HepG2 (cell line): ENCODE measurements around the gene SMCHD1. TPM values are rescaled to one million over a fixed set of nuclear protein-coding genes. Genes with fewer than 3 reads are reported as not detected.

Experiments used
- AKAP8 ChIP-seq: sonication (generic); formaldehyde crosslinking; IDR thresholded peaks from 2 replicates; pipeline ENCODE4 v1.5.1; 2020; ENCODE audit warnings: mild to moderate bottlenecking, missing genetic modification reagents
- HDAC6 ChIP-seq: fragments of 200-600 bp; sonication (generic); IDR thresholded peaks from 2 replicates; pipeline ENCODE4 v1.7.0; 2017; ENCODE audit warnings: mild to moderate bottlenecking, antibody characterized with exemption, low read length, low read depth
- HMGXB3 ChIP-seq: sonication (generic); formaldehyde crosslinking; IDR thresholded peaks from 2 replicates; pipeline ENCODE4 v1.4.0; 2020; ENCODE audit warnings: missing genetic modification reagents, borderline replicate concordance
- HOXD1 ChIP-seq: sonication (generic); formaldehyde crosslinking; IDR thresholded peaks from 2 replicates; pipeline ENCODE4 v1.5.0; 2020; ENCODE audit warnings: missing genetic modification reagents
- ISL2 ChIP-seq: sonication (generic); formaldehyde crosslinking; IDR thresholded peaks from 2 replicates; pipeline ENCODE4 v1.5.0; 2020; ENCODE audit warnings: missing genetic modification reagents
- MAFG ChIP-seq: sonication (generic); formaldehyde crosslinking; IDR thresholded peaks from 2 replicates; pipeline ENCODE4 v1.5.1; 2020; ENCODE audit warnings: mild to moderate bottlenecking, missing genetic modification reagents
- MEF2D ChIP-seq: sonication (generic); formaldehyde crosslinking; IDR thresholded peaks from 2 replicates; pipeline ENCODE4 v1.5.1; 2020; ENCODE audit warnings: mild to moderate bottlenecking, missing genetic modification reagents
- MTA3 ChIP-seq: sonication (generic); formaldehyde crosslinking; IDR thresholded peaks from 2 replicates; pipeline ENCODE4 v1.4.0; 2020; ENCODE audit warnings: missing genetic modification reagents
- NCOA5 ChIP-seq: sonication (generic); formaldehyde crosslinking; IDR thresholded peaks from 2 replicates; pipeline ENCODE4 v1.4.0; 2020; ENCODE audit warnings: missing genetic modification reagents
- PAX8 ChIP-seq: sonication (generic); formaldehyde crosslinking; IDR thresholded peaks from 2 replicates; pipeline ENCODE4 v1.8.0; 2022; ENCODE audit warnings: mild to moderate bottlenecking, missing genetic modification reagents, borderline replicate concordance
- RBM22 ChIP-seq: fragments of 200-400 bp; formaldehyde crosslinking; optimal IDR thresholded peaks from 2 replicates; pipeline ENCODE3; 2017; ENCODE audit warnings: mild to moderate bottlenecking, low read length, moderate library complexity
- SOX5 ChIP-seq: IDR thresholded peaks from 2 replicates; pipeline ENCODE4 v1.6.1; 2016; ENCODE audit warnings: borderline replicate concordance
- TAF15 ChIP-seq: fragments of 200-400 bp; formaldehyde crosslinking; IDR thresholded peaks from one replicate; pipeline ENCODE4 v1.6.1; 2018; ENCODE audit warnings: mild to moderate bottlenecking, low read depth, low read length; ENCODE audit not compliant: poor library complexity, severe bottlenecking
- TBX2 ChIP-seq: sonication (generic); formaldehyde crosslinking; IDR thresholded peaks from 2 replicates; pipeline ENCODE4 v1.5.0; 2020; ENCODE audit warnings: missing genetic modification reagents, mild to moderate bottlenecking, borderline replicate concordance
- ZBTB7B ChIP-seq: sonication (generic); formaldehyde crosslinking; IDR thresholded peaks from 2 replicates; pipeline ENCODE4 v1.4.0; 2020; ENCODE audit warnings: missing genetic modification reagents
- ZMAT3 ChIP-seq: sonication (generic); formaldehyde crosslinking; conservative IDR thresholded peaks from 2 replicates; pipeline ENCODE4 v1.7.0; 2021; ENCODE audit warnings: missing genetic modification reagents
- ZNF317 ChIP-seq: sonication (generic); formaldehyde crosslinking; IDR thresholded peaks from 2 replicates; pipeline ENCODE4 v1.5.0; 2020; ENCODE audit warnings: mild to moderate bottlenecking, missing genetic modification reagents
- ZNF543 ChIP-seq: sonication (generic); formaldehyde crosslinking; IDR thresholded peaks from 2 replicates; pipeline ENCODE4 v1.4.0; 2020; ENCODE audit warnings: mild to moderate bottlenecking, missing genetic modification reagents
- ZNF558 ChIP-seq: sonication (generic); formaldehyde crosslinking; IDR thresholded peaks from 2 replicates; pipeline ENCODE4 v1.9.0; 2022; ENCODE audit warnings: mild to moderate bottlenecking, missing genetic modification reagents, borderline replicate concordance
- ZNF570 ChIP-seq: sonication (generic); formaldehyde crosslinking; IDR thresholded peaks from 2 replicates; pipeline ENCODE4 v1.4.0; 2020; ENCODE audit warnings: mild to moderate bottlenecking, missing genetic modification reagents, borderline replicate concordance
- ZNF615 ChIP-seq: sonication (generic); formaldehyde crosslinking; IDR thresholded peaks from 2 replicates; pipeline ENCODE4 v1.5.0; 2020; ENCODE audit warnings: mild to moderate bottlenecking, missing genetic modification reagents, borderline replicate concordance
- ZNF678 ChIP-seq: sonication (generic); formaldehyde crosslinking; IDR thresholded peaks from 2 replicates; pipeline ENCODE4 v1.4.0; 2020; ENCODE audit warnings: mild to moderate bottlenecking, missing genetic modification reagents
- polyA plus RNA-seq, 8 experiments: library from polyadenylated mRNA; depleted of rRNA in 3 of 8; stranded (reverse) in 7 of 8; unstranded in 1 of 8; fragments of >200 nt; fragmentation: Illumina TruSeq in 4 of 8; extraction: Trizol in 4 of 8; gene quantifications; 2 replicates each; pipeline versions ENCODE4 v1.2.1 to v1.2.3, GENCODE V29; 2011 to 2016; ENCODE audit warnings: low read depth in 4 of 8, missing spikeins in 1 of 8, mixed read lengths in 1 of 8; ENCODE audit not compliant: insufficient read depth in 1 of 8
- total RNA-seq, 5 experiments: library from RNA; depleted of rRNA; stranded (reverse); fragments of >200 nt; fragmentation: Illumina TruSeq; extraction: Trizol; gene quantifications; 2 replicates each; pipeline ENCODE4 v1.2.3, GENCODE V29; 2016; ENCODE audit warnings: low read depth in 1 of 5
- TF ChIP-seq, protein P1 (sequence below): sonication (generic); formaldehyde crosslinking; conservative IDR thresholded peaks from 2 replicates; pipeline ENCODE4 v1.5.0; 2020; ENCODE audit warnings: missing genetic modification reagents

Gene SMCHD1
- total and polyA plus RNA-seq, 2 of the 13 experiments (the other 11 are each of a cell fraction or from before 2014, with no cell fraction given): 21.4 to 93.6 TPM

DNA sequence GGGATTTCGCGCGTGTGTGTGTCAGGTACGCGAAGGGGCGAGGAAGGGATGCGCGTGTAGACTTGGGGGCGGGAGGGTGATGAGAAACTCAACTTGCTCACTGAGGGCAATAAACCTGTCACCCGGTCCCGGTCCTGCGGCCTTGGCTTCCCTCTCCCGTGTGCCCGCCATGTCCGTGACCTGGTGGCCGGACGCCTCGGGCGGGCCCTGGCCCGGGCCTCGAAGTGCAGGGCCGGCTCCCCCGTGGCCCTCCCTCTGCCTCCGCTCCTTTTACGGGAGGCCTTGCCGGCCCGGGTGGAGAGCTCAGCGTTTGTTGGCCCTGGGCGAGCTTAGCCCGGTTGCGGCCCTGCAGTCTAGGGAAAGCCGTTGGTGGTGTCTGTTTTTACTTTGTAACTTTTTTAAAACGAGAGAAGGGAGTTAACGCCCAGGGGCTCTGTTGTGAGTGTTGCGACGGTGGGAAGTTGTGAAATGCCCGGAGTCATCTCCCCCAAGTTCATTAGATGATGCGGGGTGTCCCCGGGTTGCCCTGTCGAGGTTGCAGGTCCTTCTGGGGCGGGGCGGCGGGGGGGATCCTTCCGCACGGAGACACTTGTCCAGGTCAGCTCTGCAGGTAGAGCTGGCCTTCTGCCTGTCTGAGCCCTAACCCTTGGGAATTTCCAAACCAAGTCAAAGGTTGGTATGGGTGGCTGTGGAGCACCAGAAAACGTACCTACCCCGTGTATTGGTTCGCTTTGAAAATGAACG lies 883 bp downstream of the SMCHD1 start (continued):
- no peak for TF ChIP-seq ZNF678
- TF ChIP-seq TBX2 (CRISPR knock-in tag): 0 out of 2 replicates have a peak, but pooled peaks have one; percentile 35
- peak; percentile 21; the same call in 1 of the 2 replicates for TF ChIP-seq ZNF317 (CRISPR knock-in tag)
- no peak for TF ChIP-seq NCOA5 (CRISPR knock-in tag)
- TF ChIP-seq MTA3 (CRISPR knock-in tag): no peak
- TF ChIP-seq ZNF543: no peak
- 0 out of 2 replicates have a peak, but pooled peaks have one; percentile 32 for TF ChIP-seq AKAP8
- no peak for TF ChIP-seq PAX8 (CRISPR knock-in tag)
- no peak for TF ChIP-seq ZBTB7B
- no peak; the same call in 1 of the 2 replicates for TF ChIP-seq ZNF558 (CRISPR knock-in tag)
- TF ChIP-seq ZNF570: no peak
- TF ChIP-seq MEF2D (CRISPR knock-in tag): peak; percentile 32; the same call in 1 of the 2 replicates
- no peak for TF ChIP-seq RBM22
- TF ChIP-seq MAFG (CRISPR knock-in tag): no peak
- TF ChIP-seq ZMAT3 (CRISPR knock-in tag): peak; percentile 5; the same call in 1 of the 2 replicates
- TF ChIP-seq, protein P1, sequence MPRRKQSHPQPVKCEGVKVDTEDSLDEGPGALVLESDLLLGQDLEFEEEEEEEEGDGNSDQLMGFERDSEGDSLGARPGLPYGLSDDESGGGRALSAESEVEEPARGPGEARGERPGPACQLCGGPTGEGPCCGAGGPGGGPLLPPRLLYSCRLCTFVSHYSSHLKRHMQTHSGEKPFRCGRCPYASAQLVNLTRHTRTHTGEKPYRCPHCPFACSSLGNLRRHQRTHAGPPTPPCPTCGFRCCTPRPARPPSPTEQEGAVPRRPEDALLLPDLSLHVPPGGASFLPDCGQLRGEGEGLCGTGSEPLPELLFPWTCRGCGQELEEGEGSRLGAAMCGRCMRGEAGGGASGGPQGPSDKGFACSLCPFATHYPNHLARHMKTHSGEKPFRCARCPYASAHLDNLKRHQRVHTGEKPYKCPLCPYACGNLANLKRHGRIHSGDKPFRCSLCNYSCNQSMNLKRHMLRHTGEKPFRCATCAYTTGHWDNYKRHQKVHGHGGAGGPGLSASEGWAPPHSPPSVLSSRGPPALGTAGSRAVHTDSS (CRISPR knock-in tag): no peak
- no peak for TF ChIP-seq HMGXB3
- TF ChIP-seq TAF15: peak; percentile 13
- no peak for TF ChIP-seq HDAC6
- no peak for TF ChIP-seq HOXD1
- no peak for TF ChIP-seq SOX5 (CRISPR knock-in tag)
- TF ChIP-seq ZNF615 (CRISPR knock-in tag): 0 out of 2 replicates have a peak, but pooled peaks have one; percentile 81
- TF ChIP-seq ISL2: no peak
